ENCODE measurements around the gene C1orf232. TPM values are rescaled to one million over a fixed set of nuclear protein-coding genes. Genes with fewer than 3 reads are reported as not detected.

C1orf232 gene
- total and polyA plus RNA-seq, 7 donors, result not detected

GRCh38 chr1:26210147-26210870 is 41.5 kb upstream of the C1orf232 start:
- intact Hi-C loops (cut with DNase I), result no loop called here
- ATAC-seq (peak in 1 of 4 donors; percentile 78), DNase-seq (no peak)
- no peaks in the 10 kb centered on the region for H3K36me3 ChIP-seq (ENCODE audit: insufficient read depth in 1 of 2, low read depth in 1 of 2)
- H3K4me1 ChIP-seq, result no peaks in the 10 kb centered on the region
- H3K9me3 ChIP-seq, result no peaks in the 10 kb centered on the region
- no peak overlapping the region for H3K4me3 ChIP-seq
- no peak overlapping the region for H3K27ac ChIP-seq
- TF ChIP-seq CTCF (IDR thresholded peaks at IDR 0.05), result no peak
- 71% methylated on average over 5 of the region's 5 CpGs for WGBS, 3 donors
- no peaks in the 10 kb centered on the region for H3K27me3 ChIP-seq (ENCODE audit: insufficient read depth in 3 of 3, low read length in 2 of 3)

- no peak for TF ChIP-seq CTCF (IDR thresholded peaks at IDR 0.05)
- 61 to 64% (median 62%) methylated on average over 9 of the region's 9 CpGs for WGBS, 3 donors
- H3K27ac ChIP-seq, result no peak overlapping the region
- no peaks in the 10 kb centered on the region for H3K36me3 ChIP-seq (ENCODE audit: insufficient read depth in 1 of 2, low read depth in 1 of 2)
- no peaks in the 10 kb centered on the region for H3K4me1 ChIP-seq
- DNase-seq (no peak), ATAC-seq (no peak)
- intact Hi-C loops (cut with DNase I), result no loop called here
- no peak overlapping the region for H3K4me3 ChIP-seq
- no peaks in the 10 kb centered on the region for H3K9me3 ChIP-seq
- no peaks in the 10 kb centered on the region for H3K27me3 ChIP-seq (ENCODE audit: insufficient read depth in 3 of 3, low read length in 2 of 3)
Measured at GRCh38 chr1:26203642-26204318, 35.0 kb upstream of the C1orf232 start.

GRCh38 chr1:26200413-26200812 is 31.6 kb upstream of the C1orf232 start:
- no peak overlapping the region for H3K27ac ChIP-seq
- no peak overlapping the region for H3K4me3 ChIP-seq
- 85 to 90% (median 87%) methylated on average over 5 of the region's 5 CpGs for WGBS, 3 donors
- intact Hi-C loops (cut with DNase I), result loop anchor here in 1 of 2 donors (2.0 kb wide), 1 partner anchor 58 kb away; no protein-coding TSS in a partner anchor
- no peak for DNase-seq
- no peak for ATAC-seq
- H3K36me3 ChIP-seq (ENCODE audit: insufficient read depth in 1 of 2, low read depth in 1 of 2), result no peaks in the 10 kb centered on the region
- no peaks in the 10 kb centered on the region for H3K4me1 ChIP-seq
- no peaks in the 10 kb centered on the region for H3K9me3 ChIP-seq
- no peaks in the 10 kb centered on the region for H3K27me3 ChIP-seq (ENCODE audit: insufficient read depth in 3 of 3, low read length in 2 of 3)
- TF ChIP-seq CTCF (IDR thresholded peaks at IDR 0.05), result no peak

- Histone ChIP-seq H3K27me3 (ENCODE audit: insufficient read depth in 3 of 3, low read length in 2 of 3) (no peaks in the 10 kb centered on the region), H3K4me3 (no peak overlapping the region), H3K27ac (no peak overlapping the region), H3K9me3 (no peaks in the 10 kb centered on the region), H3K4me1 (no peaks in the 10 kb centered on the region), H3K36me3 (ENCODE audit: insufficient read depth in 1 of 2, low read depth in 1 of 2) (no peaks in the 10 kb centered on the region)
- DNase-seq, result no peak
- intact Hi-C loops (cut with DNase I), result no loop called here
- ATAC-seq, result no peak
- WGBS, 3 donors, result 86 to 91% (median 88%) methylated on average over 8 to 11 of the region's 11 CpGs
- no peak for TF ChIP-seq CTCF (IDR thresholded peaks at IDR 0.05)
Measured at GRCh38 chr1:26197813-26198212, 29.1 kb upstream of the C1orf232 start.
